Sigmoid colon (tissue), 7 donors: ENCODE results near the gene CACNA2D3. TPM values are rescaled to one million over a fixed set of nuclear protein-coding genes. Genes with fewer than 3 reads are reported as not detected.

ENCODE experiments used
- DNase-seq: peaks from one replicate; pipeline ENCODE4 v3.0.0-alpha.2; 2019
- H3K27ac ChIP-seq, 4 donors: fragments of 200-600 bp; sonication (generic); one replicate each; pipeline ENCODE4 v1.5.1; 2016 to 2019; ENCODE audit warnings: mild to moderate bottlenecking in 1 of 4
- H3K27me3 ChIP-seq, 3 donors: fragments of 200-600 bp; sonication (generic); one replicate each; pipeline ENCODE4 v1.5.1; 2019; ENCODE audit warnings: mild to moderate bottlenecking in 1 of 3
- H3K36me3 ChIP-seq, 4 donors: fragments of 200-600 bp; sonication (generic); one replicate each; pipeline ENCODE4 v1.5.1; 2016 to 2019
- H3K4me1 ChIP-seq, 4 donors: fragments of 200-600 bp; sonication (generic); one replicate each; pipeline ENCODE4 v1.5.1; 2017 to 2019
- H3K4me3 ChIP-seq, 4 donors: fragments of 200-600 bp; sonication (generic); one replicate each; pipeline ENCODE4 v1.5.1; 2017 to 2019; ENCODE audit warnings: mild to moderate bottlenecking in 2 of 4, moderate library complexity in 1 of 4
- H3K9me3 ChIP-seq, 4 donors: fragments of 200-600 bp in 3 of 4; sonication (generic) in 3 of 4; one replicate each; pipeline versions ENCODE4 v1.5.1 to v1.6.1; 2013 to 2019
- CTCF ChIP-seq, 4 experiments: fragments of 450-650 bp in 3 of 4; fragments of 200-600 bp in 1 of 4; IDR thresholded peaks; one replicate each; pipeline ENCODE4 v1.5.1; 2016 to 2019; ENCODE audit warnings: antibody characterized with exemption in 4 of 4, mild to moderate bottlenecking in 3 of 4, moderate library complexity in 2 of 4
- EP300 ChIP-seq, 4 donors: sonication (generic); formaldehyde crosslinking; IDR thresholded peaks; one replicate each; pipeline ENCODE4 v1.6.1; 2017; ENCODE audit warnings: antibody characterized with exemption in 4 of 4
- POLR2A ChIP-seq, 2 donors: fragments of 450-650 bp; IDR thresholded peaks; one replicate each; pipeline ENCODE4 v1.6.1; 2016; ENCODE audit warnings: antibody characterized with exemption in 2 of 2, mild to moderate bottlenecking in 2 of 2, moderate library complexity in 2 of 2
- POLR2AphosphoS5 ChIP-seq, 4 donors: sonication (generic); formaldehyde crosslinking; IDR thresholded peaks; one replicate each; pipeline ENCODE4 v1.6.1; 2017; ENCODE audit warnings: antibody characterized with exemption in 4 of 4
- WGBS, 2 donors: extraction: QIAGEN DNeasy Blood & Tissue Kit; methylation state at CpG; one replicate each; pipeline ENCODE4 v1.1.7; 2013; 5-methylcytosine and 5-hydroxymethylcytosine counted together
- intact Hi-C: fragments of 100-400 bp; cut with DNase I; formaldehyde crosslinking; loops from one replicate; pipeline ENCODE4 v1.15.1; 2023
- polyA plus RNA-seq, 3 donors: library from polyadenylated mRNA; stranded (reverse); fragments of 200-250 nt; gene quantifications; one replicate each; pipeline ENCODE4 v1.2.3, GENCODE V29; 2013
- total RNA-seq, 4 donors: library from RNA; depleted of rRNA; stranded (reverse); fragments of >200 nt; gene quantifications; one replicate each; pipeline ENCODE4 v1.1.0, GENCODE V29; 2016
- donor health status: healthy with polysubstance abuse.
- donor health status: Bipolar disorder and iron deficiency.
- donor health status: healthy.

Gene CACNA2D3
- total and polyA plus RNA-seq, 7 donors: 0.32 to 10.2 (median 4.8) TPM; not detected in 1

- 75 to 82% methylated on average over 7 of the region's 7 CpGs for WGBS, 2 donors
Observed at GRCh38 chr3:54941690-54942362, 819.5 kb downstream of the CACNA2D3 start.

GRCh38 chr3:54949491-54950044 lies 827.2 kb downstream of the CACNA2D3 start:
- WGBS, 2 donors: 90 to 91% methylated on average over 4 of the region's 4 CpGs
- intact Hi-C loops: loop anchor here (5.0 to 10.0 kb wide), 2 partner anchors 233 to 535 kb away; partner anchors contain the start of gene WNT5A
- TF ChIP-seq POLR2A (IDR thresholded peaks at IDR 0.05): no peak
- no peak for TF ChIP-seq POLR2AphosphoS5 (IDR thresholded peaks at IDR 0.05)
- TF ChIP-seq CTCF (IDR thresholded peaks at IDR 0.05): no peak
- no peak for TF ChIP-seq EP300 (IDR thresholded peaks at IDR 0.05)
- no peak overlapping the region for H3K27ac ChIP-seq
- H3K36me3 ChIP-seq: no peaks in the 10 kb centered on the region
- H3K27me3 ChIP-seq: no peaks in the 10 kb centered on the region
- H3K4me3 ChIP-seq: no peak overlapping the region
- H3K9me3 ChIP-seq: no peaks in the 10 kb centered on the region
- DNase-seq: no peak
- H3K4me1 ChIP-seq: peaks cover 0 to 38% (median 22%) of the 10 kb centered on the region in 4 donors

More at GRCh38 chr3:54941690-54942362, 819.5 kb downstream of the CACNA2D3 start:
- H3K27me3 ChIP-seq: no peaks in the 10 kb centered on the region
- H3K9me3 ChIP-seq: no peaks in the 10 kb centered on the region
- DNase-seq: no peak
- no peak overlapping the region for H3K27ac ChIP-seq
- H3K36me3 ChIP-seq: no peaks in the 10 kb centered on the region
- intact Hi-C loops: no loop called here
- no peaks in the 10 kb centered on the region for H3K4me1 ChIP-seq
- no peak overlapping the region for H3K4me3 ChIP-seq
- TF ChIP-seq EP300 (IDR thresholded peaks at IDR 0.05) (no peak), POLR2AphosphoS5 (IDR thresholded peaks at IDR 0.05) (no peak), CTCF (IDR thresholded peaks at IDR 0.05) (no peak), POLR2A (IDR thresholded peaks at IDR 0.05) (no peak)

- intact Hi-C loops: loop anchor here (5.0 to 10.0 kb wide), 2 partner anchors 232 to 534 kb away; partner anchors contain the start of gene WNT5A
- H3K27ac ChIP-seq: no peak overlapping the region
- no peak overlapping the region for H3K4me3 ChIP-seq
- 53 to 67% methylated on average over 7 of the region's 7 CpGs for WGBS, 2 donors
- H3K4me1 ChIP-seq: peaks cover 0 to 39% (median 22%) of the 10 kb centered on the region in 4 donors
- no peaks in the 10 kb centered on the region for H3K9me3 ChIP-seq
- H3K36me3 ChIP-seq: no peaks in the 10 kb centered on the region
- H3K27me3 ChIP-seq: no peaks in the 10 kb centered on the region
- no peak for DNase-seq
- TF ChIP-seq EP300 (IDR thresholded peaks at IDR 0.05) (no peak), POLR2A (IDR thresholded peaks at IDR 0.05) (no peak), CTCF (IDR thresholded peaks at IDR 0.05) (no peak), POLR2AphosphoS5 (IDR thresholded peaks at IDR 0.05) (no peak)
Observed at GRCh38 chr3:54950391-54951003, 828.1 kb downstream of the CACNA2D3 start.

GRCh38 chr3:54951405-54951804 lies 829.1 kb downstream of the CACNA2D3 start:
- WGBS, 2 donors: 62% methylated on average over 8 of the region's 8 CpGs
- Histone ChIP-seq H3K36me3 (no peaks in the 10 kb centered on the region), H3K27me3 (no peaks in the 10 kb centered on the region), H3K4me1 (peaks cover 0 to 39% (median 22%) of the 10 kb centered on the region in 4 donors), H3K9me3 (no peaks in the 10 kb centered on the region), H3K27ac (peak overlapping the region in 1 of 4 donors; percentile 44), H3K4me3 (no peak overlapping the region)
- peak; percentile 90 for DNase-seq
- TF ChIP-seq CTCF (IDR thresholded peaks at IDR 0.05) (peak; percentile 37 to 73 (median 64)), POLR2A (IDR thresholded peaks at IDR 0.05) (no peak), POLR2AphosphoS5 (IDR thresholded peaks at IDR 0.05) (peak in 2 of 4 donors; percentile 45 to 50), EP300 (IDR thresholded peaks at IDR 0.05) (no peak)
- intact Hi-C loops: loop anchor here (5.0 to 10.0 kb wide), 2 partner anchors 231 to 533 kb away; partner anchors contain the start of gene WNT5A
